ENCODE data around the gene USP7. TPM values are rescaled to one million over a fixed set of nuclear protein-coding genes. Genes with fewer than 3 reads are reported as not detected.

USP7 gene
- total and polyA plus RNA-seq, 4 donors: 13.7 to 85.6 (median 37.7) TPM

- no peak overlapping the region for H3K27ac ChIP-seq (ENCODE audit: low read depth in 1 of 2, low read length in 2 of 2)
These were observed 77.8 kb downstream of the USP7 start for GRCh38 chr16:8885674-8886592.

DNA sequence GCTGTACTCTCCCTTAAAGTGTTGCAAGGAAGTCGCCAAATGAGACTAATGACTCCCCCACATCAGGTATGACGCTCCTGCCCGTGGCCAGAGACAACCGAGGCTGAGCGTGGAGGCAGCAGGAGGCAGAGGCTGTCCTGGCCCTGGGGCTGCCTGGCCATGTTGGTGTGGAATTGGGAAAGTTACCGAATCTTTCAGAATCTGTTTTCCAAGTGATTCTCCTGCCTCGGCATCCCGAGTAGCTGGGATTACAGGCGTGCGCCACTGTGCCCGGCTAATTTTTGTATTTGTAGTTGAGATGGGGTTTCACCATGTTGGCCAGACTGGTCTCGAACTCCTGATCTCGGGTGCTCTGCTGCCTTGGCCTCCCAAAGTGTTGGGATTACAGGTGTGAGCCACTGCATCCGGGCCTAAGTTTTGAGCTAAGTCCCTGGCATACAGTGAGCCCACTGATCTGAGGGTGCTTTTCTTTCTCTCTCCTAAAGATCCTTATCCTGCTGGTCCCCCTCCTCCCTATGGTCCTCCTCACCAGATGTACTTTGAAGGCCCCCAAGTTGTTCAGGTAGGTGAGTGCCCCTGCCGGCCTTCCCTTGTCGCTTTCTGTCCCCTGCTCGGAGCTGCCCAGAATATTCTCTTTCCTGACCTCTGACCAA lies 80.9 kb downstream of the USP7 start:
- Histone ChIP-seq H3K27ac (ENCODE audit: low read depth in 1 of 2, low read length in 2 of 2) (no peak overlapping the region), H3K9me3 (ENCODE audit: control insufficient read depth in 4 of 4, low read length in 3 of 4) (no peaks in the 10 kb centered on the region), H3K9ac (ENCODE audit: low read depth in 1 of 2, low read length in 2 of 2) (no peak overlapping the region), H3K36me3 (ENCODE audit: control insufficient read depth in 4 of 4, insufficient read depth in 3 of 4, low read depth in 1 of 4, low read length in 3 of 4) (no peaks in the 10 kb centered on the region), H3K27me3 (ENCODE audit: control insufficient read depth in 4 of 4, insufficient read depth in 4 of 4, low read length in 3 of 4) (no peaks in the 10 kb centered on the region), H3K4me3 (ENCODE audit: low read depth in 1 of 3, low read length in 3 of 3) (no peak overlapping the region), H3K4me1 (ENCODE audit: control insufficient read depth in 4 of 4, insufficient read depth in 4 of 4, low read length in 3 of 4) (peaks cover 2 to 8% (median 3%) of the 10 kb centered on the region in 4 donors)
- DNase-seq (ENCODE audit: low spot score): no peak
- 89% methylated on average over 17 of the region's 17 CpGs for WGBS
- TF ChIP-seq EGR1 (IDR thresholded peaks at IDR 0.05; ENCODE audit: low read depth in 2 of 2): no peak
- TF ChIP-seq TAF1 (conservative IDR thresholded peaks at IDR 0.05): no peak
- TF ChIP-seq, protein P1, sequence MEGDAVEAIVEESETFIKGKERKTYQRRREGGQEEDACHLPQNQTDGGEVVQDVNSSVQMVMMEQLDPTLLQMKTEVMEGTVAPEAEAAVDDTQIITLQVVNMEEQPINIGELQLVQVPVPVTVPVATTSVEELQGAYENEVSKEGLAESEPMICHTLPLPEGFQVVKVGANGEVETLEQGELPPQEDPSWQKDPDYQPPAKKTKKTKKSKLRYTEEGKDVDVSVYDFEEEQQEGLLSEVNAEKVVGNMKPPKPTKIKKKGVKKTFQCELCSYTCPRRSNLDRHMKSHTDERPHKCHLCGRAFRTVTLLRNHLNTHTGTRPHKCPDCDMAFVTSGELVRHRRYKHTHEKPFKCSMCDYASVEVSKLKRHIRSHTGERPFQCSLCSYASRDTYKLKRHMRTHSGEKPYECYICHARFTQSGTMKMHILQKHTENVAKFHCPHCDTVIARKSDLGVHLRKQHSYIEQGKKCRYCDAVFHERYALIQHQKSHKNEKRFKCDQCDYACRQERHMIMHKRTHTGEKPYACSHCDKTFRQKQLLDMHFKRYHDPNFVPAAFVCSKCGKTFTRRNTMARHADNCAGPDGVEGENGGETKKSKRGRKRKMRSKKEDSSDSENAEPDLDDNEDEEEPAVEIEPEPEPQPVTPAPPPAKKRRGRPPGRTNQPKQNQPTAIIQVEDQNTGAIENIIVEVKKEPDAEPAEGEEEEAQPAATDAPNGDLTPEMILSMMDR (IDR thresholded peaks at IDR 0.05; ENCODE audit: low read depth, low read length, missing input control): no peak
- TF ChIP-seq HNF4A (conservative IDR thresholded peaks at IDR 0.05): no peak
- no peak for TF ChIP-seq YY1 (IDR thresholded peaks at IDR 0.05)
- TF ChIP-seq JUND (IDR thresholded peaks at IDR 0.05): no peak
- TF ChIP-seq FOXA1 (IDR thresholded peaks at IDR 0.05): no peak
- TF ChIP-seq, protein P2, sequence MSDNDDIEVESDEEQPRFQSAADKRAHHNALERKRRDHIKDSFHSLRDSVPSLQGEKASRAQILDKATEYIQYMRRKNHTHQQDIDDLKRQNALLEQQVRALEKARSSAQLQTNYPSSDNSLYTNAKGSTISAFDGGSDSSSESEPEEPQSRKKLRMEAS (IDR thresholded peaks at IDR 0.05): no peak
- TF ChIP-seq NR2F2 (IDR thresholded peaks at IDR 0.05): no peak
- TF ChIP-seq FOXA2 (IDR thresholded peaks at IDR 0.05): no peak
- no peak for TF ChIP-seq RXRA (IDR thresholded peaks at IDR 0.05)
- no peak for TF ChIP-seq GABPA (IDR thresholded peaks at IDR 0.05 in 1 of 2, conservative IDR thresholded peaks at IDR 0.05 in 1 of 2)
- no peak for TF ChIP-seq SP1 (IDR thresholded peaks at IDR 0.05)
- TF ChIP-seq RAD21 (IDR thresholded peaks at IDR 0.05): no peak

More at GRCh38 chr16:8885674-8886592, 77.8 kb downstream of the USP7 start:
- 19% methylated on average over 20 of the region's 20 CpGs for WGBS
- Histone ChIP-seq H3K9ac (ENCODE audit: low read depth in 1 of 2, low read length in 2 of 2) (no peak overlapping the region), H3K27me3 (ENCODE audit: control insufficient read depth in 4 of 4, insufficient read depth in 4 of 4, low read length in 3 of 4) (no peaks in the 10 kb centered on the region), H3K9me3 (ENCODE audit: control insufficient read depth in 4 of 4, low read length in 3 of 4) (no peaks in the 10 kb centered on the region), H3K4me3 (ENCODE audit: low read depth in 1 of 3, low read length in 3 of 3) (no peak overlapping the region), H3K4me1 (ENCODE audit: control insufficient read depth in 4 of 4, insufficient read depth in 4 of 4, low read length in 3 of 4) (peaks cover 0 to 5% (median under 1%) of the 10 kb centered on the region in 4 donors), H3K36me3 (ENCODE audit: control insufficient read depth in 4 of 4, insufficient read depth in 3 of 4, low read depth in 1 of 4, low read length in 3 of 4) (peaks cover 0 to 10% (median 3%) of the 10 kb centered on the region in 4 donors)
- DNase-seq (ENCODE audit: low spot score): no peak
- TF ChIP-seq HNF4A (conservative IDR thresholded peaks at IDR 0.05) (peak; percentile 19 to 41), NR2F2 (IDR thresholded peaks at IDR 0.05) (no peak)

DNA sequence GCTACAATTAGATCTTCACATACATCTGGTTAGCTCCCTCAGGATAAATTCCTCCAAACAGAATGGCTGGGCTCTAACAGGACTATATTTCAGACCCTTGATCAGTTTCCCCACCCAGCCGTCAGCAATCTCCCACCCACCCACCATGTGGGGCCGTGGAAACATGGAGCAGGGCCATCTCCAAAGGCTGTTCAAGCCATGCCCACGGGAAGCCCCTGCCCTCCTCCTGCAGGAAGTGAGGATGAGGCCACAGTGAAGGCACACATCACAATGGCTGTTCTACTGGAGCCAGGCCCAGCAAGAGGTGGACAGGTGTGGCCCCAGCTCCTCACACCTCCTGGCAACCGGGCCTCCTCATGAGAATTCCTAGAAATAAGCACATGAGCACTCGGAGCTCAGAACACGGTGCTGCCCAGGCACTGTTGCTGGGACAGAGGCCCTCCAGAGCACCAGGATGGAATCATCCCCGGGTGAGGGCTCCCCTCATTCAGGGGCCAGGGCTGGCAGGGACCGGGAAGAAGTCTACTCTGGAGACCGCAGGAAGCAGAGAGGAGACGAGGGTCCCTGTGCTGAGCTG lies 81.6 kb downstream of the USP7 start, which contains the start of gene LITAFD:
TSS of gene LITAFD (plus strand) at position 311 of the 577 bp plus-strand sequence. CDS start 2,005 bp downstream, outside the sequence.
- TF ChIP-seq SP1 (IDR thresholded peaks at IDR 0.05) (no peak), RXRA (IDR thresholded peaks at IDR 0.05) (no peak), GABPA (IDR thresholded peaks at IDR 0.05 in 1 of 2, conservative IDR thresholded peaks at IDR 0.05 in 1 of 2) (no peak), HNF4A (conservative IDR thresholded peaks at IDR 0.05) (no peak), JUND (IDR thresholded peaks at IDR 0.05) (no peak), TAF1 (conservative IDR thresholded peaks at IDR 0.05) (no peak)
- no peak within 1 kb of the TSS for H3K27ac ChIP-seq (ENCODE audit: low read depth in 1 of 2, low read length in 2 of 2)
- H3K4me1 ChIP-seq (ENCODE audit: control insufficient read depth in 4 of 4, insufficient read depth in 4 of 4, low read length in 3 of 4): peaks cover 2 to 8% (median 3%) of the 10 kb centered on the region in 4 donors
- DNase-seq (ENCODE audit: low spot score): no peak
- no peaks in the 10 kb centered on the region for H3K27me3 ChIP-seq (ENCODE audit: control insufficient read depth in 4 of 4, insufficient read depth in 4 of 4, low read length in 3 of 4)
- no peak within 1 kb of the TSS for H3K9ac ChIP-seq (ENCODE audit: low read depth in 1 of 2, low read length in 2 of 2)
- H3K9me3 ChIP-seq (ENCODE audit: control insufficient read depth in 4 of 4, low read length in 3 of 4): no peaks in the 10 kb centered on the region
- H3K4me3 ChIP-seq (ENCODE audit: low read depth in 1 of 3, low read length in 3 of 3): no peak within 1 kb of the TSS
- 82% methylated on average over 10 of the region's 10 CpGs for WGBS
- H3K36me3 ChIP-seq (ENCODE audit: control insufficient read depth in 4 of 4, insufficient read depth in 3 of 4, low read depth in 1 of 4, low read length in 3 of 4): no peaks in the 10 kb centered on the region
